GM21526 (cell line): Measurements from ENCODE around the gene KLB.
"Not testable (repeated sequence)": the region's sequence is repeated elsewhere in the genome, so short reads cannot be mapped to it uniquely, and the experiment has no call there.

ENCODE experiments used
- ATAC-seq: cut with Tn5 transposase; IDR thresholded peaks from one replicate; pipeline ENCODE4 v1.9.1; 2021; ENCODE audit warnings: moderate library complexity; ENCODE audit not compliant: unreplicated experiment, low FRiP score

Gene KLB

GRCh38 chr4:39406763-39407583 lies at the start of gene KLB:
TSS of gene KLB (plus strand) at chr4:39406930. CDS start at chr4:39406950, 20 bp downstream.
- no peak for ATAC-seq

GRCh38 chr4:39357002-39357401 lies 49.7 kb upstream of the KLB start:
- peak; percentile 48 for ATAC-seq

GRCh38 chr4:39360611-39361010 lies 46.1 kb upstream of the KLB start:
- not testable (repeated sequence) for ATAC-seq

GRCh38 chr4:39362827-39363226 lies 43.9 kb upstream of the KLB start:
- no peak for ATAC-seq

GRCh38 chr4:39363773-39364393 lies 42.8 kb upstream of the KLB start:
- ATAC-seq = no peak

GRCh38 chr4:39365360-39365759 lies 41.4 kb upstream of the KLB start:
- no peak for ATAC-seq

- peak; percentile 55 for ATAC-seq
These were observed 40.6 kb upstream of the KLB start, which contains the start of gene RFC1 for GRCh38 chr4:39365830-39366771. TSS of gene RFC1 (minus strand) at chr4:39366362. CDS start at chr4:39366241, 121 bp downstream.

GRCh38 chr4:39367166-39367565 lies 39.6 kb upstream of the KLB start:
- no peak for ATAC-seq

GRCh38 chr4:39369301-39369700 lies 37.4 kb upstream of the KLB start:
- ATAC-seq = no peak

- ATAC-seq = not testable (repeated sequence)
These were observed 35.5 kb upstream of the KLB start for GRCh38 chr4:39371209-39371608.

GRCh38 chr4:39375478-39375877 lies 31.3 kb upstream of the KLB start:
- no peak for ATAC-seq

GRCh38 chr4:39383690-39384089 lies 23.0 kb upstream of the KLB start:
- ATAC-seq = no peak

GRCh38 chr4:39384563-39384962 lies 22.2 kb upstream of the KLB start:
- ATAC-seq = no peak

GRCh38 chr4:39390603-39391002 lies 16.1 kb upstream of the KLB start:
- no peak for ATAC-seq

- no peak for ATAC-seq
These were observed 12.0 kb upstream of the KLB start for GRCh38 chr4:39394706-39395105.

GRCh38 chr4:39401640-39402039 lies 5.1 kb upstream of the KLB start:
- ATAC-seq = not testable (repeated sequence)

- no peak for ATAC-seq
These were observed 805 bp downstream of the KLB start for GRCh38 chr4:39407584-39407885.

- no peak for ATAC-seq
These were observed 3.7 kb downstream of the KLB start for GRCh38 chr4:39410415-39410814.

- ATAC-seq = not testable (repeated sequence)
These were observed 4.8 kb downstream of the KLB start for GRCh38 chr4:39411561-39411960.

- ATAC-seq = no peak
These were observed 9.1 kb downstream of the KLB start for GRCh38 chr4:39415678-39416283.

- no peak for ATAC-seq
These were observed 15.5 kb downstream of the KLB start for GRCh38 chr4:39422247-39422646.
